Esophagus muscularis mucosa (tissue), 3 donors: ENCODE results near the gene CEPT1.

Experiments
- POLR2A ChIP-seq: fragments of 450-650 bp; IDR thresholded peaks from one replicate; pipeline ENCODE4 v1.6.1; 2017; ENCODE audit warnings: antibody characterized with exemption, moderate library complexity, mild to moderate bottlenecking, low read depth
- POLR2AphosphoS5 ChIP-seq, 2 donors: sonication (generic); formaldehyde crosslinking; IDR thresholded peaks; one replicate each; pipeline ENCODE4 v1.6.1; 2017; ENCODE audit warnings: antibody characterized with exemption in 2 of 2
- TF ChIP-seq, protein P1 (sequence below), 3 experiments: fragments of 200-600 bp in 2 of 3; fragments of 450-650 bp in 1 of 3; sonication (generic) in 2 of 3; IDR thresholded peaks; one replicate each; pipeline ENCODE4 v1.5.1; 2017 to 2019; ENCODE audit warnings: antibody characterized with exemption in 3 of 3, mild to moderate bottlenecking in 2 of 3, moderate library complexity in 1 of 3

DNA sequence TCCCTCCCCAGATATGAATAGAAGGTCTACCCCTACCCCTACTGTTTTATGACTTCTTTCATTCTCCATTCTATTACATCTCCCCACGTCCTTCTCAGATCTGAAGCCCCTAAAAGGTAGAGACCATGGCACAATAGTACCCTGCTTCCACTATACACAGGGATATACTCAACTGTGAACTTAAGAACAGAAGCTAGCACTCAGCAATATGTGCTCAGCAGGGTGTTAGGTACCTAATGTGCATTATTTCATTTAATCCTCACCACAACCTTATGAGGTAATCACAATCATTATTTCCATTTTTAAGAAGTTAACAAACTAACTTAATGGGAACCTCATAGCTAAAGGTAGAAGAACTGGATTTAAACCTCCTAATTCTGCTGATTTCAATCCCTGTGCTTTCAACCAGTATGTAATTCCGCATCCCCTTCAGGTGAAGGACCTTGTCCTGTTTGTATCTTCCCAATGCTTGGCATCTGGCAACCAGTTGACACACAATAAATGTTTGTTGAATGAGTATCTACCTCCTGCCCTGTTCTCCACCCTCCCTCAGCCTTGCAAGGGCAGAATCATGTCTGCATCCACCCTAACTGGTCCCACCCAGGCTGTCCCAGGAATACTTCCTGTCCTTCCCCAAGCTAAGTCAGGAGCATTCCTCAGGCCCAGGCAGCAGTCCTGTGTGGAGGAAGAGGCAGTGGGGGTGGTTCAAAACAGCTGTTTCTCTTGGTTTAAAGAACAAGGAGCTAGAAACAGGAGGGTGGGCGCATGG, 53.9 kb downstream of the CEPT1 start:
- TF ChIP-seq, protein P1, sequence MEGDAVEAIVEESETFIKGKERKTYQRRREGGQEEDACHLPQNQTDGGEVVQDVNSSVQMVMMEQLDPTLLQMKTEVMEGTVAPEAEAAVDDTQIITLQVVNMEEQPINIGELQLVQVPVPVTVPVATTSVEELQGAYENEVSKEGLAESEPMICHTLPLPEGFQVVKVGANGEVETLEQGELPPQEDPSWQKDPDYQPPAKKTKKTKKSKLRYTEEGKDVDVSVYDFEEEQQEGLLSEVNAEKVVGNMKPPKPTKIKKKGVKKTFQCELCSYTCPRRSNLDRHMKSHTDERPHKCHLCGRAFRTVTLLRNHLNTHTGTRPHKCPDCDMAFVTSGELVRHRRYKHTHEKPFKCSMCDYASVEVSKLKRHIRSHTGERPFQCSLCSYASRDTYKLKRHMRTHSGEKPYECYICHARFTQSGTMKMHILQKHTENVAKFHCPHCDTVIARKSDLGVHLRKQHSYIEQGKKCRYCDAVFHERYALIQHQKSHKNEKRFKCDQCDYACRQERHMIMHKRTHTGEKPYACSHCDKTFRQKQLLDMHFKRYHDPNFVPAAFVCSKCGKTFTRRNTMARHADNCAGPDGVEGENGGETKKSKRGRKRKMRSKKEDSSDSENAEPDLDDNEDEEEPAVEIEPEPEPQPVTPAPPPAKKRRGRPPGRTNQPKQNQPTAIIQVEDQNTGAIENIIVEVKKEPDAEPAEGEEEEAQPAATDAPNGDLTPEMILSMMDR (IDR thresholded peaks at IDR 0.05): no peak
- no peak for TF ChIP-seq POLR2A
- TF ChIP-seq POLR2AphosphoS5 (IDR thresholded peaks at IDR 0.05): no peak
